Endometrial microvascular endothelial cells (primary cell): ENCODE results near the gene FRG2. TPM values are rescaled to one million over a fixed set of nuclear protein-coding genes. Genes with fewer than 3 reads are reported as not detected.
"Not testable (repeated sequence)": the region's sequence is repeated elsewhere in the genome, so short reads cannot be mapped to it uniquely, and the experiment has no call there.

Experiments used
- in situ Hi-C: cut with HindIII; loops from 2 replicates; pipeline ENCODE4 v1.10.0; 2017; ENCODE audit warnings: low sequenced_read_pairs, low pct_unique_long_range_greater_than_20kb; ENCODE audit errors: inconsistent ontology term
- total RNA-seq: library from RNA; depleted of rRNA; stranded (reverse); fragments of >200 nt; gene quantifications from one replicate; pipeline ENCODE4 v1.2.3, GENCODE V29; 2015; ENCODE audit errors: inconsistent ontology term

Gene FRG2
- not detected for total RNA-seq

DNA sequence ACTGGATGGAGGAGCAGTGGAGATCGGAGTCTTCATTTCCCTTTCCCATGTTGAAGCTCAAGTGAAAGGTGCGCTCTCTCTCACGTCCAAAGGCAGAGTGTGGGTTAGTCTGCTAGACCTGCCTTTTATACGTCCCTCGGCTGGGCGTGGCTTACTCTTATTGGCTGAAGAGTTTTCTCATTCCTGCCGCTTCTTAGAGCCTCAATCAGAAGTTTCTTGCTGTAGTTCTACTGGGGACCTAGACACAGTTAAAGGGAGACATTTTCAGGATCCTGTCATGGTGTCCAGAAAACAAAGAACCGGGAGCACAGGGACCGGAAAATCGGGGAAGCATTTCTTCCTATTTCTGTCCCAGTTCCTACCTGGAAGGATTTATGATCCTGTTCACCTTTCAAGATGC lies at the start of gene FRG2:
Gene FRG2 (minus strand): TSS at position 101 of the 400 bp plus-strand sequence. CDS start 52 bp downstream, at position 49.
- in situ Hi-C loops: not testable (repeated sequence)

DNA sequence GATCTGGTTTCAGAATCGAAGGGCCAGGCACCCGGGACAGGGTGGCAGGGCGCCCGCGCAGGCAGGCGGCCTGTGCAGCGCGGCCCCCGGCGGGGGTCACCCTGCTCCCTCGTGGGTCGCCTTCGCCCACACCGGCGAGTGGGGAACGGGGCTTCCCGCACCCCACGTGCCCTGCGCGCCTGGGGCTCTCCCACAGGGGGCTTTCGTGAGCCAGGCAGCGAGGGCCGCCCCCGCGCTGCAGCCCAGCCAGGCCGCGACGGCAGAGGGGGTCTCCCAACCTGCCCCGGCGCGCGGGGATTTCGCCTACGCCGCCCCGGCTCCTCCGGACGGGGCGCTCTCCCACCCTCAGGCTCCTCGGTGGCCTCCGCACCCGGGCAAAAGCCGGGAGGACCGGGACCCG lies 41.3 kb upstream of the FRG2 start:
- in situ Hi-C loops: not testable (repeated sequence)

- in situ Hi-C loops: not testable (repeated sequence)
Measured at GRCh38 chr4:190064805-190065204, 37.7 kb upstream of the FRG2 start.

GRCh38 chr4:190064342-190064741 lies 37.3 kb upstream of the FRG2 start, which contains the start of gene DBET:
TSS of gene DBET (plus strand) at chr4:190064502.
- in situ Hi-C loops: not testable (repeated sequence)

DNA sequence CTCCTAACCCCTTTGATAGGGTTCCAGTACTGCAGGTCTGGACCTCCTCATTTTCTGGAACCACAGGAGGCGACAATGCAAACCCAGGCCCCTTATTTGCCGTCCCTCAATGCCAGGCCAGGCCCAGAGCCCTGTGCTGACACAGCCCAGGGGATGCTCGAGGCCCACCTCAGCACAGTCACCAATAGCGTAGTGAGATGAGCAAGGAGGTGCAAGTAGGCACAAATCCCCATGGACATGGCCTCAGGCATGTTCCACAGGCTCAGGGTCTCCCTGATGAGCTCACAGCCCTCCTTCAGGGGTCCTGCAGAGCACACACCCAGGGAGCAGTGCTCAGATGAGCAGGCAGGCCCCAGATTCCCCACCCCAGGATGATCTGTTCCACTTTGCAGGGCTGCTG lies 31.9 kb upstream of the FRG2 start:
- in situ Hi-C loops: not testable (repeated sequence)

DNA sequence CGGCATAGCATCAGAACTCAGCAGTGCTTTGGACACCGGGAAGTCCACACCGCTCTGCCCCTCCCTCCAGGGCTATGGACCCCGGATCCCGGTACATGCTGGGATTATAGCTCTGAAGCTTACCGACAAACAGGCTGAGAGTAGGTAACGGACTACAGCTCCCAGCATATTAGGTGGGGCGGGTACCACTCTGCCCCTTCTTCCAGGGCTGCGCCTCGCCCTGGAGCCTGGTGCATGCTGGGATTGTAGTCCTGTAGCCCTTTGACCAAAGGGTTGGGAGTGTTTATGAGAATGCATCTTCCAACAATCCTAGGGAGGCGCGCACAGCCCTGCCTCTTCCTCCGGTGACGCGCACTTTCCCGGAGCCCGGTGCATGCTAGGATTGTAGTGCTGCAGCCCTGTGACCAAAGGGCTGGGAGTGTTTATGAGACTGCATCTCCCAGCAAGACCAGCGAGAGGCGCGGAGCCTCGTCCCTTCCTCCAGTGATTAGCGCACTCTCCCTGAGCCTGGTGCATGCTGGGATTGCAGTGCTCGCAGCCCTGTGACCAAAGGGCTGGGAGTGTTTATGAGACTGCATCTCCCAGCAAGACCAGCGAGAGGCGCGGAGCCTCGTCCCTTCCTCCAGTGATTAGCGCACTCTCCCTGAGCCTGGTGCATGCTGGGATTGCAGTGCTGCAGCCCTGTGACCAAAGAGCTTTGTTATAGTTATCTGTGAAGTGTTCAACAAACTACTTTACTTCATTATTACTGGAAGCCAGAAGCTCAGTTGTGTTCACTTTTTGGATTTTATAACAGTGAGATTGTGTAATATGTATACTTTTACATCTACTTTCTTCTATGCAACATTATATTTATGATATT lies 22.6 kb upstream of the FRG2 start:
- in situ Hi-C loops: not testable (repeated sequence)

- in situ Hi-C loops: not testable (repeated sequence)
Measured at GRCh38 chr4:190047627-190048026, 20.6 kb upstream of the FRG2 start.

GRCh38 chr4:190040873-190041272 lies 13.8 kb upstream of the FRG2 start:
- in situ Hi-C loops: not testable (repeated sequence)

DNA sequence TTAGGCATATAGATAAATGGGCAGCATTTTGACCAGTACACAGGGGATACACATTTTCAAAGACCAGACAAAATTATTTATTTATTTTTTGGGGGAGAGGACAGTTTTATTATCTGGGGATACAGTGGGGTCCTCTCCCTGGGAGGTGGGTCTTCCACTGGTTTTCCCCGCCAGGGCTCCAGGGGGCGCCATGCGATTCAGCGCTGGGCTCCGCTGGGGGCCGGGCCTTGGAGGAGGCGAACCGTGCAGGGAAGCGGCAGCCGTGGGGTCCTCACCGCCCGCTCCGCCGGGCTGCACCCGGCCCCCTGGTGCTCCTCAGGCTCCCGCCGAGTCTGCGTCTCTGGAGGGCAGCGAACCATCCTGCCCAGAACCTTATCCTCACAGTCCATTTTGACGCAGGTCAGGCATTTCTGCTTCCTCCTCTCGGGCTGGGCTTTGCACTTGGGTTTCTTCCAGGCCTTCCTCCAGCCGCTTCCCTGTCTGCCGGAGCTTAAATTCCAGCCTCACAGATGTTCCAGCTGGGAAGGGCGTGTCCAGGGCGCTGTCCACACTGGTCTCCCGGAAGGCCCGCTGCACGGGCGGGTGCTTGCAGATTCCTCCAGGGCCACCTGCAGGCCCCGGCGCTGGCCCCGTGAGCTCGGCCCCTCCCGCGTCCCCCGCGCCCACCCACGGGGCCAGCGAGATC lies 10.8 kb upstream of the FRG2 start:
- in situ Hi-C loops: not testable (repeated sequence)

DNA sequence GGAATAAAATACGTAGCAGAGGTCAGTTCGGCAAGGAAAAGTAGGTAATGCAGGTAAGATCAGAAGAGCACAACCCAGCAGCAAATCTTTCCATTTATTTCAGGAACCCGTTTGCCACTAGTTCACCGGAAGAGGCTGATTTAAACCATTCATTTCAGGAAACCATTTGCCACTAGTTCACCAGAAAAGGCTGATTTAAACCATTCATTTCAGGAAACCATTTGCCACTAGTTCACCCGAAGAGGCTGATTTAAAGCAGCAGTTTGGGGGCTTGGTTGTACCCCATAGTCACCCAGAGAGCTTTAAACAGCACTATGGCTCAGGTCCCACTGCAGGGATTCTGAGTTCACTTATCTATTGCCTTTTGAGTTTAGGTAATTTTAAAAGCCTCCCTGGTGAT lies 4.2 kb upstream of the FRG2 start:
- in situ Hi-C loops: not testable (repeated sequence)

DNA sequence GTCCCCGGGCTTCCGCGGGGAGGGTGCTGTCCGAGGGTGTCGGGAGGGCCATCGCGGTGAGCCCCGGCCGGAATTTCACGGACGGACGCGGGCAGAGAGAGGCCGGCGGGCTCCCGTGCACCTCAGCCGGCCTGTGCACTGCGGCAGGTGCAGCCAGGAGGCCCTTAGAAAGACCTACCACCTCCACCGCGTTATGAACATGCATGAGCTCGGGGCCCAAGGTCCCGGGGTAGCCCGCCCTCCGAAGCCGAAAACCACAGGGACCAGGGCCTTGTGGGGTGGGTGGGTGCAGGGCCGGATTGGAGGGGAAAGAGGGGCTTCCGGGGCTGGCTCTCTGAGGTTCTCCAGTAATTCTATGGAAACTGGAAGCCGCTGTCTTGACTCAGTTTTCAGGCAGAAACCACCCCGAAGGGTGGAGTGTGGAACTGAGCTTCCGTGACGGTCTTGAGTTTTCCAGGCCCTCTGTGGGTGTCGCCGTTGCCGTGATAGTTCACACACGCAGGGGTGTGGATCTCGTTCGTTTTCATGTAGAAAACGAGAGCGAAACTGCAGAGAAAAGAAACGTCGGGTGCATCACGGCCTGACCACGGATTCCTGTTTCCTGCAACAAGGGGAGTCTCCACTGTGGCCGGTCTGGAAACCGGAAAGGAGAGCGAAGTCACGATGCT lies 4.3 kb downstream of the FRG2 start:
- in situ Hi-C loops: not testable (repeated sequence)

DNA sequence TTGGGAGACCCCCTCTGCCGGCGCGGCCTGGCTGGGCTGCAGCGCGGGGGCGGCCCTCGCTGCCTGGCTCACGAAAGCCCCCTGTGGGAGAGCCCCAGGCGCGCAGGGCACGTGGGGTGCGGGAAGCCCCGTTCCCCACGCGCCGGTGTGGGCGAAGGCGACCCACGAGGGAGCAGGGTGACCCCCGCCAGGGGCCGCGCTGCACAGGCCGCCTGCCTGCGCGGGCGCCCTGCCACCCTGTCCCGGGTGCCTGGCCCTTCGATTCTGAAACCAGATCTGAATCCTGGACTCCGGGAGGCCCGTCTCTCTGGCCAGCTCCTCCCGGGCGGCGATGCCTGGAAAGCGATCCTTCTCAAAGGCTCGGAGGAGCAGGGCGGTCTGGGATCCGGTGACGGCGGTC lies 5.1 kb downstream of the FRG2 start:
- in situ Hi-C loops: not testable (repeated sequence)

- in situ Hi-C loops: no loop called here
Measured at GRCh38 chr4:190020790-190021717, 6.0 kb downstream of the FRG2 start.

GRCh38 chr4:190019859-190020463 lies 7.1 kb downstream of the FRG2 start:
- in situ Hi-C loops: not testable (repeated sequence)

DNA sequence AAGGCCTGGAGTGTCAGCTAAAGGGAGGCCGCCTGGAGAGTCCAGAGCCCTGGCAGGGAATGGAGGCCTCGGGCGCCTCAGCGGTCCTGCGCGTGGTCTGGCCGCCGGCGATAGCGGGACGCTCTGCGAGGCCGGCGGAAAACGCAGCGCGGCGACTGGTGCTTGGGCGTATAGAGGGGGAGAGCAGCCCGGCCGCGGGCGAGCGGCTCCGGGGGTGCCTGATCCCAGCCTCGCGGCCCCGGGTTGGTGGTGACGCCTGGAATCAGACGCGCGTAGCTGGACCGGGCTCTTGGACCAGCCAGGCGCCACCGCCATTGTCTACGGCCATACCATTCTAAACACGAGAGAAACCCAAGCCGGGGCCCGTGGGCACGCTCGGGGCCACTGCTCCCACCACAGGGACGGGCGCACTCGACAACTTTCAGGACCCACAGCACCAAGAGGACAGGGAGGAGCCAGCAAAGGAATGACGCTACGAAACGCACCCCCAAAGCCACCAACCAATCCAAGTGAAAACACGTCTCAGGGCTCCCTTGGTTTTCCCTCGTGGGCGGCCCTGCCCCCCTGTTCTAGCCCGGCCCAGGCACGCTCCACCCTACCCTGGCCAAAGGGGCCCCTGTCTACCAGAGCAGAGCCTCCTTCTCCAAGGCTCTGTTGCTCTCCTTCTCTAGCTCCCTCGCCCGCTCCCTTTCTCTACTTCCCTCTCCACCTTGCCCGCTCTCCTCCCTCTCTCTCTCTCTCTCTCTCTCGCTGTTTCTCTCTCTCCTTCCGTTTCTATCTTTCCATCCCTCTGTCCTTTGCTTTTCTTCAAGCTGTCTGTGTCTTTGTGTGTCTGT lies 7.8 kb downstream of the FRG2 start:
- in situ Hi-C loops: no loop called here

DNA sequence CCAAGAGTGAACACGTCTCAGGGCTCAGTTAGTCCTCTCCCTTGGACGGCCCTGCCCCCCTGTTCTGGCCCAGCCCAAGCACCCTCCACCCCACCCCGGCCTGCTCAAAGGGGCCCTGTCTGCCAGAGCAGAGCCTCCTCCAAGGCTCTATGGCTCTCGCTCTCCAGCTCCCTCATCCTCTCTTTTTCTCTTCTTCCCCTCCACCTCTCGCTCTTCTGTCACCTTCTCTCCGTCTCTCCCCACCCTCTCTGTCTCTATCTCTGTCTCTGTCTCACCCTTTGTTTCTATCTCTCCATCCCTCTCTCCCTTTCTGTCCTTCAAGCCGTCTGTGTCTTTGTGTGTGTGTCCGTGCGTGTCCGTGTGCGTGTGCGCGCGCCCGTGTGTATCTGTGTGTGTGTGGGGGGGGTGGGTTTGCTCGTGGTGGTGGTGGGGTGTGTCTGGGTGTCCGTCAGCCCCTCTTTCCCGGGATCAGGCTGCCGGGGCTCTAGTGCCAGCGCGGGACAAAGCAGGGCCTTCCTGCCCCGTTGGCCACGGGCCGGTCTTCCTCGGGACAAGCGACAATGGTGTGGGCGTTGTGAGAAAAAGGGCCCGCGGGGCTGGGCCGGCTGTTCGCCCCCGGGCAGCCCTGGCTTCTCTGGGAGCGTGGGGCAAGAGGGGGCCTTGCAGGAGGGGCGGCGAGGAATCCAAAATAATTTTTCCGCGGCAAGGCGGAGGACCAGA lies 8.7 kb downstream of the FRG2 start:
- in situ Hi-C loops: no loop called here
